IMR-90 (cell line): ENCODE results near the gene CCDC40. TPM values are rescaled to one million over a fixed set of nuclear protein-coding genes. Genes with fewer than 3 reads are reported as not detected.

Experiments used
- ATAC-seq: fragments of 200-7000 bp; cut with Tn5 transposase; 2 replicates; pipeline ENCODE4 v1.9.1; 2020; ENCODE audit warnings: low read depth, mild to moderate bottlenecking, moderate library complexity
- BruUV-seq: library from RNA; stranded (reverse); fragments of 400-500 nt; replicated peaks from 2 replicates; lab custom pipeline; 2021; lab: Mats Ljungman, UMichigan
- CTCF ChIA-PET: fragments of 300-600 bp; formaldehyde crosslinking; extraction: SDS; loops from one replicate; lab custom pipeline; 2021; ENCODE audit warnings: antibody characterized with exemption; lab: Yijun Ruan, JAX
- POLR2A ChIA-PET: fragments of 300-600 bp; sonication (Branson Sonifier 250); formaldehyde crosslinking; loops from one replicate; lab custom pipeline; 2022; ENCODE audit warnings: antibody characterized with exemption; ENCODE audit not compliant: unreplicated experiment; lab: Charles Lee
- DNase-seq: peaks from one replicate; pipeline ENCODE4 v3.0.0; 2013
- H2AFZ ChIP-seq: replicated peaks from 2 replicates; pipeline ENCODE3; 2013; ENCODE audit warnings: low read length, mild to moderate bottlenecking; ENCODE audit not compliant: poor library complexity
- H2AK5ac ChIP-seq: 2 replicates; pipeline ENCODE4 v1.6.1; 2013; ENCODE audit warnings: low read depth, low read length, inconsistent platforms
- H2AK9ac ChIP-seq: replicated peaks from 2 replicates; pipeline ENCODE3; 2013; ENCODE audit warnings: mild to moderate bottlenecking, low read depth, low read length, moderate library complexity; ENCODE audit not compliant: poor library complexity
- H2BK120ac ChIP-seq: 2 replicates; pipeline ENCODE4 v1.6.1; 2013; ENCODE audit warnings: low read depth, low read length, inconsistent platforms
- H2BK15ac ChIP-seq: 3 replicates; pipeline ENCODE4 v1.6.1; 2013; ENCODE audit warnings: low read depth, low read length, inconsistent platforms
- H2BK20ac ChIP-seq: 2 replicates; pipeline ENCODE4 v1.6.1; 2013; ENCODE audit warnings: low read depth, mild to moderate bottlenecking, inconsistent platforms, low read length, moderate library complexity
- H2BK5ac ChIP-seq: 2 replicates; pipeline ENCODE4 v1.6.1; 2013; ENCODE audit warnings: mild to moderate bottlenecking, low read depth, low read length, inconsistent platforms; ENCODE audit not compliant: poor library complexity, severe bottlenecking
- H3K14ac ChIP-seq: replicated peaks from 2 replicates; pipeline ENCODE4 v1.6.1; 2013; ENCODE audit warnings: low read depth, low read length, inconsistent platforms
- H3K18ac ChIP-seq: 2 replicates; pipeline ENCODE4 v1.6.1; 2013; ENCODE audit warnings: low read depth, low read length, control low read depth
- H3K23ac ChIP-seq: 2 replicates; pipeline ENCODE4 v1.6.1; 2013; ENCODE audit warnings: low read depth, low read length, inconsistent platforms
- H3K27ac ChIP-seq: 2 replicates; pipeline ENCODE4 v1.5.1; 2013; ENCODE audit warnings: mild to moderate bottlenecking, control low read depth, low read length; ENCODE audit not compliant: insufficient read depth
- H3K27me3 ChIP-seq: 2 replicates; pipeline ENCODE4 v1.6.1; 2013; ENCODE audit warnings: low read length; ENCODE audit not compliant: control insufficient read depth, insufficient read depth
- H3K36me3 ChIP-seq: 2 replicates; pipeline ENCODE4 v1.6.1; 2013; ENCODE audit warnings: low read length, mixed read lengths; ENCODE audit not compliant: control insufficient read depth, insufficient read depth
- H3K4ac ChIP-seq: 2 replicates; pipeline ENCODE4 v1.6.1; 2013; ENCODE audit warnings: low read depth, low read length, inconsistent platforms
- H3K4me1 ChIP-seq: 2 replicates; pipeline ENCODE4 v1.6.1; 2013; ENCODE audit warnings: low read length, mixed read lengths; ENCODE audit not compliant: control insufficient read depth, insufficient read depth
- H3K4me2 ChIP-seq: 2 replicates; pipeline ENCODE4 v1.6.1; 2013; ENCODE audit warnings: low read depth, mild to moderate bottlenecking, control low read depth, low read length, moderate library complexity
- H3K4me3 ChIP-seq: 2 replicates; pipeline ENCODE4 v1.5.1; 2013; ENCODE audit warnings: low read depth, mild to moderate bottlenecking, control low read depth, low read length, moderate library complexity; ENCODE audit not compliant: insufficient read depth
- H3K56ac ChIP-seq: 2 replicates; pipeline ENCODE4 v1.6.1; 2013; ENCODE audit warnings: low read length, inconsistent platforms; ENCODE audit not compliant: insufficient read depth; ENCODE audit errors: extremely low read depth
- H3K79me1 ChIP-seq, 2 experiments: 2 replicates each; pipeline ENCODE4 v1.6.1; 2013; ENCODE audit warnings: low read length in 2 of 2, inconsistent platforms in 1 of 2, low read depth in 1 of 2
- H3K9ac ChIP-seq: 2 replicates; pipeline ENCODE4 v1.6.1; 2013; ENCODE audit warnings: low read depth, low read length, control low read depth
- H3K9me1 ChIP-seq: 2 replicates; pipeline ENCODE4 v1.6.1; 2013; ENCODE audit warnings: low read length, inconsistent platforms; ENCODE audit not compliant: insufficient read depth
- H3K9me3 ChIP-seq: 2 replicates; pipeline ENCODE4 v1.6.1; 2013; ENCODE audit warnings: low read length; ENCODE audit not compliant: control insufficient read depth, insufficient read depth
- H4K20me1 ChIP-seq: 2 replicates; pipeline ENCODE4 v1.6.1; 2013; ENCODE audit warnings: low read length, inconsistent platforms; ENCODE audit not compliant: insufficient read depth
- H4K5ac ChIP-seq: 2 replicates; pipeline ENCODE4 v1.6.1; 2013; ENCODE audit warnings: mild to moderate bottlenecking, low read depth, low read length, control low read depth
- H4K8ac ChIP-seq, 2 experiments: 2 replicates each; pipeline ENCODE4 v1.6.1; 2013; ENCODE audit warnings: low read depth in 2 of 2, low read length in 2 of 2, control low read depth in 1 of 2, inconsistent platforms in 1 of 2
- H4K91ac ChIP-seq: 2 replicates; pipeline ENCODE4 v1.6.1; 2013; ENCODE audit warnings: low read depth, low read length, inconsistent platforms; ENCODE audit not compliant: insufficient read depth
- BHLHE40 ChIP-seq: fragments of 150-350 bp; IDR thresholded peaks from 2 replicates; pipeline ENCODE4 v1.6.1; 2016; ENCODE audit warnings: mild to moderate bottlenecking, low read depth, low read length
- CEBPB ChIP-seq: IDR thresholded peaks from 2 replicates; pipeline ENCODE4 v1.6.1; 2012; ENCODE audit warnings: low read depth, low read length, improper control_type of control experiment
- CHD1 ChIP-seq: IDR thresholded peaks from 2 replicates; pipeline ENCODE4 v1.6.1; 2012; ENCODE audit warnings: low read depth, low read length, improper control_type of control experiment
- FOS ChIP-seq: fragments of 150-350 bp; IDR thresholded peaks from 2 replicates; pipeline ENCODE4 v1.6.1; 2016; ENCODE audit warnings: low read depth, low read length
- MAFK ChIP-seq: IDR thresholded peaks from 2 replicates; pipeline ENCODE4 v1.6.1; 2012; ENCODE audit warnings: low read depth, low read length, improper control_type of control experiment
- MAZ ChIP-seq: IDR thresholded peaks from 2 replicates; pipeline ENCODE4 v1.6.1; 2012; ENCODE audit warnings: low read depth, mild to moderate bottlenecking, low read length, improper control_type of control experiment, moderate library complexity, borderline replicate concordance
- MXI1 ChIP-seq: IDR thresholded peaks from 2 replicates; pipeline ENCODE4 v1.6.1; 2012; ENCODE audit warnings: low read depth, mild to moderate bottlenecking, low read length, moderate library complexity, borderline replicate concordance
- RAD21 ChIP-seq: IDR thresholded peaks from 2 replicates; pipeline ENCODE4 v1.6.1; 2012; ENCODE audit warnings: low read length, improper control_type of control experiment
- RCOR1 ChIP-seq: IDR thresholded peaks from 2 replicates; pipeline ENCODE4 v1.6.1; 2012; ENCODE audit warnings: mild to moderate bottlenecking, low read length, improper control_type of control experiment; ENCODE audit not compliant: insufficient replicate concordance
- RFX5 ChIP-seq: IDR thresholded peaks from 2 replicates; pipeline ENCODE4 v1.8.0; 2012; ENCODE audit warnings: low read depth, mild to moderate bottlenecking, low read length, moderate library complexity
- SMC3 ChIP-seq: fragments of 150-350 bp; IDR thresholded peaks from 2 replicates; pipeline ENCODE4 v1.6.1; 2016; ENCODE audit warnings: low read depth, mild to moderate bottlenecking, antibody characterized with exemption, low read length, moderate library complexity
- WGBS, 2 experiments: methylation state at CpG; one replicate each; pipeline versions ENCODE4 v1.1.5 to v1.1.7; 2013; ENCODE audit warnings: missing lambda C conversion rate in 2 of 2; ENCODE audit not compliant: insufficient read length in 1 of 2; ENCODE audit errors: extremely low coverage in 2 of 2; 5-methylcytosine and 5-hydroxymethylcytosine counted together
- dilution Hi-C: fragments of 300-500 bp; cut with HindIII; formaldehyde crosslinking; loops from one replicate; pipeline ENCODE4 v1.14.3; 2018; ENCODE audit warnings: low sequenced_read_pairs; ENCODE audit not compliant: unreplicated experiment
- in situ Hi-C: fragments of 300-500 bp; cut with MboI; formaldehyde crosslinking; loops from 3 replicates; pipeline ENCODE4 v1.14.3; 2019; ENCODE audit warnings: low sequenced_read_pairs, inconsistent platforms, mixed read lengths
- intact Hi-C: fragments of 100-400 bp; cut with micrococcal nuclease; formaldehyde crosslinking; loops from 2 replicates; pipeline ENCODE4 v1.10.0; 2022
- polyA plus RNA-seq, 3 experiments: library from polyadenylated mRNA; depleted of rRNA; stranded (reverse); fragments of >200 nt; gene quantifications; 2 replicates each; pipeline ENCODE4 v1.2.3, GENCODE V29; 2012; ENCODE audit warnings: low replicate concordance in 1 of 3
- total RNA-seq: library from RNA; depleted of rRNA; stranded (reverse); fragments of >200 nt; gene quantifications from 2 replicates; pipeline ENCODE4 v1.2.3, GENCODE V29; 2012
- TF ChIP-seq, protein P1 (sequence below): conservative IDR thresholded peaks from 2 replicates; pipeline ENCODE4 v1.5.1; 2012; ENCODE audit warnings: mild to moderate bottlenecking, low read depth, low read length, improper control_type of control experiment

Gene CCDC40
- total and polyA plus RNA-seq, 2 of the 4 experiments (the other 2 are of a cell fraction), result 0.90 to 4.7 TPM

DNA sequence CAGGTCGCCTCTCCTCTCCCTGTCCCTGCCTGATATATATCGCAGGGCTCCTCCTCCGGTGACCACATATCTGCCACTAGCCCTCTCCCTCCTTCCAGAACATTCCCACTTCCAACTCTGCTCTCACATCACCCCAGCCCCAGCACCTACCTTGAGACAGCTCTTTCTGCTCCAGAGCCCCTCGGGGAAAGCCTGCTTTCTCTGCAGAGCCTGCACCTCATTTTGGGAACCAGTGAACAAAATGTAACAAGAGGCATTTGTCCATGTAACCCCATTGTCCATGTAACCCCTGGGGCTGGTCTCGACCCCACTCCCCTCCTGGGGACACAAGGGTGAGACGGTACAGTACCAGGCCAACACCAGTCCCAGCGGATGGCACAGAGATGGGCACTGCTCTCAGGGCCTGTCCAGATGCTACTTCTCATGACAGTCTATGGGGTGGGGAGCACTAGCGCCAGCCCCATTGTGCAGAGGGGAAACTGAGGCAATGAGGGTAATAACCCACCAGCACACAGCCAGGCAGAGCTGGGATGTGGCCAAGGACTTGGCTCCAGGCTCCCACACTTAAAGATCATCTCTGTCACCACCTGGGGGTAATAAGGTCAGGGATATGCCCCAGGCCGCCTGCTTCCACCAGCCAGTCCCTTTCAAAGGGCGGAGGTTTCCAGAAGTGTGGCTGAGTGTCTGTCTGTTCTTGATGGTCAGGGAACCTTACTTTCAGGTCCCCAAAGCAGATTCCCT is 43.6 kb upstream of the CCDC40 start (continued):
- TF ChIP-seq BHLHE40, result no peak

DNA sequence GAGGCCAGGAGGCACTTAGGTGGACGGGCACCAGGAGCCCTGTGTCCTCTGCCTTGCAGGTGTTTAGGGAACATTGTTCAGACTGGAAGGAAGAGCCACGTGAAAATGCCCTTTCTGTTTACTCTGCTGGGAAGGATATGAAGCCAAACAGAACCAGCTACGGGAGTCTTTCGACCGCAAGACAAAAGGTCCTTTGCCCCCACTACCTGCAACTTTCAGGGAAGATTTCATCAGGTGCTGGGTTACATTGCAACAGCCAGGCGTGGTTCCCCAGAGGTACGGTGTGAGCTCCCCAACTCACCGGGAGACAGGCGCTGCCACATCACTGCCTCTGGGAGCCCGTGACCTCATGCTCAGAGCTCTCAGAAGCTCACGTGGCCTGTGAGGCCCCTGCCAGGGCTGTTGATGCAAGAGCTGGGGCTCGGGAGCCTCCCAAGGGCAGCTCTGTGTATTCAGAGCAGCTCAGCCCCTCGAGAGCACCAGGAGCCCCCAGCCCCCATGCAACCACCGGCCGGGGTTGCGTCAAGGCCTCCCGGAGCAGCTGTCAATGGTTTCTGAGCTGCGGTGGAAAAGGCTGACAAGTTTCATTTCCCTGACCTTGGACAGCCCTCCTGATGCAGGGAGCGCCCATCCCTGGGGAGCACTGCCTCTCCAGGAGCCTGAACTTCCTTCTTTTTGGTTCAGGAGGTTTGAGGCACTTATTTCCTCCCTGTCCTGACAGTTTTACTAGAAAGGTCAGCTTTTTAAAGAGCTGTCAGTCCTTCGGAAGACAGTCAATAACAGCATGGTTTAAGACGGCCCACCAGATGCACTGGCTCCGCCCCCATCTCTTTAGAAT is 42.8 kb upstream of the CCDC40 start:
- H2AK9ac ChIP-seq, result peak overlapping the region; percentile 96
- peak overlapping the region; percentile 81 for H3K18ac ChIP-seq
- peak overlapping the region; percentile 71 for H3K27ac ChIP-seq
- H3K4me3 ChIP-seq, result no peak overlapping the region
- intact Hi-C loops, result loop anchor here (2.0 to 5.0 kb wide), 3 partner anchors 201 to 601 kb away; no protein-coding TSS in a partner anchor
- H3K9ac ChIP-seq, result peak overlapping the region; percentile 47
- peak overlapping the region; percentile 75 for H4K5ac ChIP-seq
- H3K27me3 ChIP-seq, result no peaks in the 10 kb centered on the region
- H2BK15ac ChIP-seq, result peak overlapping the region; percentile 99; the same call in 2 of the 3 replicates
- H3K4me1 ChIP-seq, result peaks cover 26% of the 10 kb centered on the region
- H2AFZ ChIP-seq, result peak overlapping the region; percentile 93
- ATAC-seq, result peak; percentile 72
- in situ Hi-C loops, result no loop called here
- ChIA-PET CTCF (interaction anchor here (0.6 to 2.5 kb wide), 6 partner anchors 9 to 154 kb away, joined by 3 to 12 read pairs (median 3); partner anchors contain the start of genes CBX4 and GAA), POLR2A (interaction anchor here (0.8 kb wide), 1 partner anchor 146 kb away, joined by 3 read pairs; no protein-coding TSS in a partner anchor)
- H2BK5ac ChIP-seq, result peak overlapping the region; percentile 30
- H2AK5ac ChIP-seq, result peak overlapping the region; percentile 100
- H3K79me1 ChIP-seq, result peaks cover 2 to 25% of the 10 kb centered on the region in 2 experiments; a peak in 3 of 4 replicates
- H4K8ac ChIP-seq, result peak overlapping the region; percentile 73 to 96; a peak in 3 of 4 replicates
- WGBS, 2 experiments, result 61% methylated on average over 7 of the region's 22 CpGs; no CpG with 5 or more reads in 1 of the 2 experiments
- peak overlapping the region; percentile 98 for H3K23ac ChIP-seq
- no peaks in the 10 kb centered on the region for H3K9me3 ChIP-seq
- peaks cover 15% of the 10 kb centered on the region for H3K9me1 ChIP-seq
- H4K20me1 ChIP-seq, result peaks cover 6% of the 10 kb centered on the region; the same call in 1 of the 2 replicates
- DNase-seq, result peak; percentile 94
- peak overlapping the region; percentile 50 for H3K4me2 ChIP-seq
- peak overlapping the region; percentile 98 for H3K14ac ChIP-seq
- peak overlapping the region; percentile 96 for H2BK120ac ChIP-seq
- H3K56ac ChIP-seq, result peak overlapping the region; percentile 47; the same call in 1 of the 2 replicates
- H3K4ac ChIP-seq, result peak overlapping the region; percentile 99
- dilution Hi-C loops, result no loop called here
- H4K91ac ChIP-seq, result peak overlapping the region; percentile 98
- H2BK20ac ChIP-seq, result peak overlapping the region; percentile 99
- BruUV-seq, result no TSS peak
- 0 out of 2 replicates have a peak, but pooled peaks cover 2% of the 10 kb centered on the region for H3K36me3 ChIP-seq
- TF ChIP-seq FOS (peak; percentile 16; the same call in 1 of the 2 replicates), RCOR1 (no peak), MAZ (peak; percentile 76; the same call in 1 of the 2 replicates), MXI1 (peak; percentile 73; the same call in 1 of the 2 replicates), SMC3 (no peak), RAD21 (no peak), BHLHE40 (peak; percentile 94), CHD1 (no peak), MAFK (no peak), RFX5 (no peak), CEBPB (peak; percentile 95)
- TF ChIP-seq, protein P1, sequence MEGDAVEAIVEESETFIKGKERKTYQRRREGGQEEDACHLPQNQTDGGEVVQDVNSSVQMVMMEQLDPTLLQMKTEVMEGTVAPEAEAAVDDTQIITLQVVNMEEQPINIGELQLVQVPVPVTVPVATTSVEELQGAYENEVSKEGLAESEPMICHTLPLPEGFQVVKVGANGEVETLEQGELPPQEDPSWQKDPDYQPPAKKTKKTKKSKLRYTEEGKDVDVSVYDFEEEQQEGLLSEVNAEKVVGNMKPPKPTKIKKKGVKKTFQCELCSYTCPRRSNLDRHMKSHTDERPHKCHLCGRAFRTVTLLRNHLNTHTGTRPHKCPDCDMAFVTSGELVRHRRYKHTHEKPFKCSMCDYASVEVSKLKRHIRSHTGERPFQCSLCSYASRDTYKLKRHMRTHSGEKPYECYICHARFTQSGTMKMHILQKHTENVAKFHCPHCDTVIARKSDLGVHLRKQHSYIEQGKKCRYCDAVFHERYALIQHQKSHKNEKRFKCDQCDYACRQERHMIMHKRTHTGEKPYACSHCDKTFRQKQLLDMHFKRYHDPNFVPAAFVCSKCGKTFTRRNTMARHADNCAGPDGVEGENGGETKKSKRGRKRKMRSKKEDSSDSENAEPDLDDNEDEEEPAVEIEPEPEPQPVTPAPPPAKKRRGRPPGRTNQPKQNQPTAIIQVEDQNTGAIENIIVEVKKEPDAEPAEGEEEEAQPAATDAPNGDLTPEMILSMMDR, result no peak
